ENCODE results near the gene CADM3. TPM values are rescaled to one million over a fixed set of nuclear protein-coding genes. Genes with fewer than 3 reads are reported as not detected.

Gene CADM3
- total and polyA plus RNA-seq, 3 donors from 2014 or later = 5.7 to 13.4 (median 6.4) TPM

GRCh38 chr1:159196543-159196942, 25.1 kb downstream of the CADM3 start:
- intact Hi-C loops (cut with DNase I; ENCODE audit: low total_unique reads) = no loop called here
- no peak for TF ChIP-seq CTCF (IDR thresholded peaks at IDR 0.05)
- no peak for TF ChIP-seq POLR2A (IDR thresholded peaks at IDR 0.05)
- Histone ChIP-seq H3K4me1 (peaks cover 9% of the 10 kb centered on the region), H3K27ac (no peak overlapping the region), H3K36me3 (ENCODE audit: low read depth, missing control alignments) (no peaks in the 10 kb centered on the region), H3K4me3 (no peak overlapping the region), H3K27me3 (no peaks in the 10 kb centered on the region), H3K9me3 (no peaks in the 10 kb centered on the region)
- 80 to 84% methylated on average over 5 of the region's 5 CpGs for WGBS, 2 donors
- DNase-seq = no peak

GRCh38 chr1:159197561-159198557, 26.4 kb downstream of the CADM3 start:
- no peaks in the 10 kb centered on the region for H3K9me3 ChIP-seq
- no peaks in the 10 kb centered on the region for H3K36me3 ChIP-seq (ENCODE audit: low read depth, missing control alignments)
- peaks cover 9% of the 10 kb centered on the region for H3K4me1 ChIP-seq
- H3K27me3 ChIP-seq = no peaks in the 10 kb centered on the region
- no peak overlapping the region for H3K4me3 ChIP-seq
- intact Hi-C loops (cut with DNase I; ENCODE audit: low total_unique reads) = no loop called here
- H3K27ac ChIP-seq = no peak overlapping the region
- peak; percentile 87 to 94 (median 88) for TF ChIP-seq CTCF (IDR thresholded peaks at IDR 0.05)
- no peak for TF ChIP-seq POLR2A (IDR thresholded peaks at IDR 0.05)
- WGBS, 2 donors = 41 to 46% methylated on average over 11 to 12 of the region's 12 CpGs
- DNase-seq = peak; percentile 92

- no peak overlapping the region for H3K27ac ChIP-seq
- H3K9me3 ChIP-seq = no peaks in the 10 kb centered on the region
- H3K4me3 ChIP-seq = no peak overlapping the region
- H3K4me1 ChIP-seq = peaks cover 9% of the 10 kb centered on the region
- no peaks in the 10 kb centered on the region for H3K27me3 ChIP-seq
- intact Hi-C loops (cut with DNase I; ENCODE audit: low total_unique reads) = no loop called here
- no peak for DNase-seq
- no peak for TF ChIP-seq POLR2A (IDR thresholded peaks at IDR 0.05)
- TF ChIP-seq CTCF (IDR thresholded peaks at IDR 0.05) = no peak
- no peaks in the 10 kb centered on the region for H3K36me3 ChIP-seq (ENCODE audit: low read depth, missing control alignments)
- WGBS, 2 donors = 74 to 82% methylated on average over 5 of the region's 5 CpGs
Observed at GRCh38 chr1:159199901-159200300, 28.5 kb downstream of the CADM3 start.

GRCh38 chr1:159200769-159201168, 29.4 kb downstream of the CADM3 start:
- WGBS, 2 donors = 69 to 78% methylated on average over 10 to 17 of the region's 18 CpGs
- Histone ChIP-seq H3K27ac (no peak overlapping the region), H3K36me3 (ENCODE audit: low read depth, missing control alignments) (no peaks in the 10 kb centered on the region), H3K4me3 (no peak overlapping the region), H3K9me3 (no peaks in the 10 kb centered on the region), H3K27me3 (no peaks in the 10 kb centered on the region), H3K4me1 (peaks cover 9% of the 10 kb centered on the region)
- no peak for TF ChIP-seq CTCF (IDR thresholded peaks at IDR 0.05)
- TF ChIP-seq POLR2A (IDR thresholded peaks at IDR 0.05) = no peak
- DNase-seq = no peak
- intact Hi-C loops (cut with DNase I; ENCODE audit: low total_unique reads) = no loop called here
